Peyer's patch (tissue), 4 donors: ENCODE data around the gene SRGAP2. TPM values are rescaled to one million over a fixed set of nuclear protein-coding genes. Genes with fewer than 3 reads are reported as not detected.
A peak's percentile ranks its signal among the peaks of the same experiment; 100 is the strongest.
"Not testable (repeated sequence)": the region's sequence is repeated elsewhere in the genome, so short reads cannot be mapped to it uniquely, and the experiment has no call there.

ENCODE experiments used
- DNase-seq, 3 donors: peaks; one replicate each; pipeline ENCODE4 v3.0.0-alpha.2; 2017 to 2019
- H3K27ac ChIP-seq, 4 donors: fragments of 200-600 bp; sonication (generic); one replicate each; pipeline ENCODE4 v1.5.1; 2016 to 2019
- H3K27me3 ChIP-seq, 2 donors: fragments of 200-600 bp; sonication (generic); one replicate each; pipeline ENCODE4 v1.5.1; 2019
- H3K36me3 ChIP-seq, 3 donors: fragments of 200-600 bp; sonication (generic); one replicate each; pipeline ENCODE4 v1.5.1; 2016 to 2019
- H3K4me1 ChIP-seq, 4 donors: fragments of 200-600 bp; sonication (generic); one replicate each; pipeline ENCODE4 v1.5.1; 2016 to 2019
- H3K4me3 ChIP-seq, 4 donors: fragments of 200-600 bp; sonication (generic); 1 replicate in 3 of 4; 2 replicates in 1 of 4; pipeline ENCODE4 v1.5.1; 2016 to 2019; ENCODE audit warnings: mild to moderate bottlenecking in 1 of 4
- H3K9me3 ChIP-seq, 4 donors: fragments of 200-600 bp; sonication (generic); one replicate each; pipeline ENCODE4 v1.5.1; 2016 to 2019; ENCODE audit warnings: mild to moderate bottlenecking in 1 of 4
- total RNA-seq, 4 donors: library from RNA; depleted of rRNA; stranded (reverse); fragments of >200 nt; gene quantifications; one replicate each; pipeline ENCODE4 v1.1.0, GENCODE V29; 2016

Gene SRGAP2
- total RNA-seq, 4 donors from 2014 or later: 14.2 to 80.0 (median 25.4) TPM

- H3K4me3 ChIP-seq, H3K9me3 ChIP-seq, H3K36me3 ChIP-seq, DNase-seq, H3K4me1 ChIP-seq, H3K27ac ChIP-seq, H3K27me3 ChIP-seq: not testable (repeated sequence)
Measured at GRCh38 chr1:206219514-206220331, 16.4 kb downstream of the SRGAP2 start.

GRCh38 chr1:206220332-206221000 lies 17.1 kb downstream of the SRGAP2 start:
- not testable (repeated sequence) for H3K4me3 ChIP-seq, H3K27me3 ChIP-seq, H3K9me3 ChIP-seq, H3K27ac ChIP-seq, H3K36me3 ChIP-seq, H3K4me1 ChIP-seq, DNase-seq

GRCh38 chr1:206221585-206221984 lies 18.2 kb downstream of the SRGAP2 start:
- H3K9me3 ChIP-seq, H3K27me3 ChIP-seq, H3K4me3 ChIP-seq, H3K36me3 ChIP-seq, H3K27ac ChIP-seq, DNase-seq, H3K4me1 ChIP-seq: not testable (repeated sequence)

GRCh38 chr1:206224190-206224776 lies 20.9 kb downstream of the SRGAP2 start:
- not testable (repeated sequence) for H3K27ac ChIP-seq, H3K4me3 ChIP-seq, H3K27me3 ChIP-seq, DNase-seq, H3K9me3 ChIP-seq, H3K36me3 ChIP-seq, H3K4me1 ChIP-seq

- not testable (repeated sequence) for DNase-seq, H3K27me3 ChIP-seq, H3K36me3 ChIP-seq, H3K4me3 ChIP-seq, H3K27ac ChIP-seq, H3K9me3 ChIP-seq, H3K4me1 ChIP-seq
Measured at GRCh38 chr1:206225386-206225785, 22.0 kb downstream of the SRGAP2 start.

- H3K4me1 ChIP-seq, H3K4me3 ChIP-seq, H3K9me3 ChIP-seq, H3K36me3 ChIP-seq, H3K27ac ChIP-seq, DNase-seq, H3K27me3 ChIP-seq: not testable (repeated sequence)
Measured at GRCh38 chr1:206226886-206227285, 23.5 kb downstream of the SRGAP2 start.

GRCh38 chr1:206229286-206229685 lies 25.9 kb downstream of the SRGAP2 start:
- not testable (repeated sequence) for H3K4me1 ChIP-seq, H3K9me3 ChIP-seq, H3K27ac ChIP-seq, DNase-seq, H3K27me3 ChIP-seq, H3K4me3 ChIP-seq, H3K36me3 ChIP-seq

GRCh38 chr1:206231989-206232388 lies 28.6 kb downstream of the SRGAP2 start:
- not testable (repeated sequence) for H3K27me3 ChIP-seq, H3K36me3 ChIP-seq, H3K9me3 ChIP-seq, H3K4me3 ChIP-seq, H3K27ac ChIP-seq, DNase-seq, H3K4me1 ChIP-seq

- not testable (repeated sequence) for H3K4me1 ChIP-seq, H3K4me3 ChIP-seq, H3K9me3 ChIP-seq, H3K36me3 ChIP-seq, DNase-seq, H3K27me3 ChIP-seq, H3K27ac ChIP-seq
Measured at GRCh38 chr1:206232970-206233645, 29.8 kb downstream of the SRGAP2 start.

GRCh38 chr1:206234189-206234916 lies 31.0 kb downstream of the SRGAP2 start:
- not testable (repeated sequence) for H3K36me3 ChIP-seq

GRCh38 chr1:206235190-206235589 lies 31.8 kb downstream of the SRGAP2 start:
- H3K9me3 ChIP-seq, H3K4me1 ChIP-seq, H3K4me3 ChIP-seq, H3K36me3 ChIP-seq, H3K27me3 ChIP-seq, H3K27ac ChIP-seq, DNase-seq: not testable (repeated sequence)

More at GRCh38 chr1:206234189-206234916, 31.0 kb downstream of the SRGAP2 start:
- not testable (repeated sequence) for H3K4me3 ChIP-seq, H3K27ac ChIP-seq, H3K27me3 ChIP-seq, DNase-seq, H3K9me3 ChIP-seq, H3K4me1 ChIP-seq

- H3K4me3 ChIP-seq, H3K36me3 ChIP-seq, H3K4me1 ChIP-seq, H3K9me3 ChIP-seq, DNase-seq, H3K27me3 ChIP-seq, H3K27ac ChIP-seq: not testable (repeated sequence)
Measured at GRCh38 chr1:206240288-206240687, 36.9 kb downstream of the SRGAP2 start.

GRCh38 chr1:206243335-206243734 lies 40.0 kb downstream of the SRGAP2 start:
- H3K27ac ChIP-seq: peak overlapping the region in 1 of 4 donors; percentile 52
- H3K4me1 ChIP-seq, H3K27me3 ChIP-seq, H3K9me3 ChIP-seq, H3K36me3 ChIP-seq, H3K4me3 ChIP-seq: not testable (repeated sequence)
- peak in 2 of 3 donors; percentile 40 to 55 for DNase-seq

- H3K36me3 ChIP-seq, H3K27me3 ChIP-seq, H3K27ac ChIP-seq, H3K9me3 ChIP-seq, H3K4me3 ChIP-seq, H3K4me1 ChIP-seq, DNase-seq: not testable (repeated sequence)
Measured at GRCh38 chr1:206245479-206245878, 42.1 kb downstream of the SRGAP2 start.
